ENCODE data around the gene TPRKB.

TPRKB gene

DNA sequence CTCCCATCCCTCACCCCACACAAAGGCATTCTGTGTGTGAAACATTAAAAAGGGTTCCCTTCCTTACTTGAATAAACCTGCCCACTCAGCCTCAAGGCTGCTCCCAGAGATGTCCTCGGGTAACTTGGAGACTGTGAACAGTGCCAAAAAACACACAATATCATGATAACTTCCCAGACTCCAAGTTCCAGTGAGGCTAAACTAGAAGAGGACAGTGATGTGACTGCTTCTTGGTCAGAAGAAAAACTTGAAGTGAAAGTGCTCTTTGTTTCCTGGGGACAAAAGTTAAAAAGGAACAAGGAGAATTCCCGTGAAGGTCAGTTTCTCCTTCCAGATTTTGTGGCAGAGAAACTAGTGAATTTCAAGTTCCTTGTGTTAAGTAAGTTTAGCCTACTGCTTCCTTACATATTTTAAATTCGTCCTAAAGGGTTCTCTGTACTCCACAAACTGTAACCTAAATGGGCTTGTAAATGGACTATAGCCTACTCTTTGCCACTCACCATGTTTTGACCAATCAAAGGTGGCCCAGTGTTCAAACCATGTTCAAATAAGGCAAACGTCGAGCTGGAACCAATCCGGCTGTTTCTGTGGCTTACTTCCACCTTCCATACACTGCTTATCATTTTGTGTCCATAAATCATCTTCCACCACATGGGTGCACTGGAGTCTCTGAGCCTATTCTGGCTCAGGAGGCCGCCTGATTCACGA is 20.4 kb downstream of the TPRKB start:
- TF ChIP-seq, protein P1, sequence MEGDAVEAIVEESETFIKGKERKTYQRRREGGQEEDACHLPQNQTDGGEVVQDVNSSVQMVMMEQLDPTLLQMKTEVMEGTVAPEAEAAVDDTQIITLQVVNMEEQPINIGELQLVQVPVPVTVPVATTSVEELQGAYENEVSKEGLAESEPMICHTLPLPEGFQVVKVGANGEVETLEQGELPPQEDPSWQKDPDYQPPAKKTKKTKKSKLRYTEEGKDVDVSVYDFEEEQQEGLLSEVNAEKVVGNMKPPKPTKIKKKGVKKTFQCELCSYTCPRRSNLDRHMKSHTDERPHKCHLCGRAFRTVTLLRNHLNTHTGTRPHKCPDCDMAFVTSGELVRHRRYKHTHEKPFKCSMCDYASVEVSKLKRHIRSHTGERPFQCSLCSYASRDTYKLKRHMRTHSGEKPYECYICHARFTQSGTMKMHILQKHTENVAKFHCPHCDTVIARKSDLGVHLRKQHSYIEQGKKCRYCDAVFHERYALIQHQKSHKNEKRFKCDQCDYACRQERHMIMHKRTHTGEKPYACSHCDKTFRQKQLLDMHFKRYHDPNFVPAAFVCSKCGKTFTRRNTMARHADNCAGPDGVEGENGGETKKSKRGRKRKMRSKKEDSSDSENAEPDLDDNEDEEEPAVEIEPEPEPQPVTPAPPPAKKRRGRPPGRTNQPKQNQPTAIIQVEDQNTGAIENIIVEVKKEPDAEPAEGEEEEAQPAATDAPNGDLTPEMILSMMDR (IDR thresholded peaks at IDR 0.05; ENCODE audit: unreplicated experiment in 3 of 3) = no peak
- Mint-ChIP-seq H3K9me3 (peaks cover 16% of the 10 kb centered on the region), H3K36me3 (ENCODE audit: low read depth) (peaks cover 16% of the 10 kb centered on the region), H3K27me3 (ENCODE audit: low read depth) (peaks cover 21% of the 10 kb centered on the region), H3K27ac (peak overlapping the region in 1 of 3 experiments; percentile 17), H3K4me3 (no peak overlapping the region), H3K4me1 (no peaks in the 10 kb centered on the region)

DNA sequence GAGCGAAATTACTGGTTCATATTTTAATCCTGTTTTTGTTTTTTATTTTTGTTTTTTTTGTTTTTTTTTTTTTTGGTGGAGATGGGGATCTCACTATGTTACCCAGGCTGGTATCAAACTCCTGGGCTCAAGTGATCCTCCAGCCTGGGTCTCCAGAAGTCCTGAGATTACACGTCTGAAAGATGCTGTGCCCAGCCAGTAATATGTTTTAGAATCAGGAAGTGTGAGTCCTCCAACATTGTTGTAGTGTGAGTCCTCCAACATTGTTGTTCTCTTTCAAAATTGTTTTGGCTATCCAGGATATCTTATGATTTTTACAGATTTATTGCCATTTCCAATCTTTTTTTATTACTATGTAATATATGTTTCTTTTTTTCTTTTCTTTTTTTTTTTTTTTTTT is 23.1 kb downstream of the TPRKB start:
- no peak overlapping the region for H3K4me3 Mint-ChIP-seq
- H3K4me1 Mint-ChIP-seq = no peaks in the 10 kb centered on the region
- peaks cover 7% of the 10 kb centered on the region for H3K9me3 Mint-ChIP-seq
- H3K27ac Mint-ChIP-seq = no peak overlapping the region
- peaks cover 6% of the 10 kb centered on the region for H3K36me3 Mint-ChIP-seq (ENCODE audit: low read depth)
- TF ChIP-seq, protein P1 (IDR thresholded peaks at IDR 0.05; ENCODE audit: unreplicated experiment in 3 of 3) = no peak
- H3K27me3 Mint-ChIP-seq (ENCODE audit: low read depth) = peaks cover 35% of the 10 kb centered on the region

DNA sequence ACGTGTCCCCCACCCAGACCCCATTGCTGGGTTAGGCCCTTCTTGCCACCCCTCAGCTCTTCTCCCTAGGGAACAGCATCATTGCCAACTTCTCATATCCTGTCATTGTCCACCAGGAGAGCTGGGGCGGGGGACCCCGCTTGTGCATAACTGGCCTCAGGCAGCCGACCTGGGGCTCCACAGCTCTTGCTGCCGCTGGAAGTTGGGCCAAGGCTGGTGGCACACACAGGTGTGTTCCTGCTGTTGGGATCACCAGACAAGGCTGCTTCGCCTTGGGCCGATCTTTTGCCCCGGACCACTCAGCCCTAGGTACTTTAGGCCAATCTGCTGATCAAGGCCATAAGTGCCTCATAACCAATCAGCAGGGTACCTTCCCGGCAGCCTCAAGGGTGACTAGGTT is 28.6 kb downstream of the TPRKB start:
- no peak overlapping the region for H3K4me3 Mint-ChIP-seq
- TF ChIP-seq, protein P1 (IDR thresholded peaks at IDR 0.05; ENCODE audit: unreplicated experiment in 3 of 3) = no peak
- no peaks in the 10 kb centered on the region for H3K9me3 Mint-ChIP-seq
- H3K4me1 Mint-ChIP-seq = no peaks in the 10 kb centered on the region
- no peaks in the 10 kb centered on the region for H3K36me3 Mint-ChIP-seq (ENCODE audit: low read depth)
- H3K27ac Mint-ChIP-seq = no peak overlapping the region
- peaks cover 27% of the 10 kb centered on the region for H3K27me3 Mint-ChIP-seq (ENCODE audit: low read depth)

DNA sequence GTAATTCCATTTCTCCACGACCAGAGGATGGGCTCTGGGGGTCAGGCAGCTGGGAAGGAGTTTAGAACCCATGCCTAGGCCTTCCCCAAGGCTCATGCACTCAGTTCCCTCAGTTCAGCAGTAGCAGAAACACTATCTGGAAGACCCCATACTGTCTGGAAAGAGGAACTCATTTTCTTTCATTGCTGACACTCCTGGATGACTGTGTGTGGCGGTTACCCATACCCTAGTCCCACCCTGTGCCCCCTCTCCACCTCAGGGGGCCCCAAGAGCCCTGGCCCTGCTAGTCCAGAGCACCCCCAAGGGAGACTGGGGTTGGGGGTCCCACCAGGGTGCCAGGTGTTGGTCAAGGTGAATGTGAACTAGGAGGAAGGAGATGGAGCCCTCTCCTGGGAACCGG is 29.5 kb downstream of the TPRKB start:
- Mint-ChIP-seq H3K27ac (no peak overlapping the region), H3K9me3 (no peaks in the 10 kb centered on the region)

DNA sequence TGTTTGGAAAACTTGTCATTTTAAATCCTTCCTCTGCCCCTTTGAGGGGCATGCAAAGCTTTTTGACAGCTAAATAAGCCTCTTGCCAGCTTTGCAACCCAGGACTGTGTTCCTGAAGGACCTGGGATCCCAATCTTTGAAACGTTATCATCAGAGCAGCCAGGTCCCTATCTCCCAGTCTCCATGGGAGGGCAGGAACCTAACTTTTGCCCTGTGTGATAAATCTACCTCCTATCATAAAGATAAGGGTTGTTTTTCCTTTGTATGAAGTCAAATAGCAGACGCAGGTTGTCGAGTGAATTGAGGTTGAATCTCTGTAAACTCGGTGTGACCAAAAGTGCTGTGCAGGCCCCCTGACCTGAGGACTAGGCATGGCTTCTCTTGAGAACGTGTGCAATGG is 30.1 kb downstream of the TPRKB start:
- Mint-ChIP-seq H3K36me3 (ENCODE audit: low read depth) (no peaks in the 10 kb centered on the region), H3K9me3 (no peaks in the 10 kb centered on the region)
- TF ChIP-seq, protein P1 (IDR thresholded peaks at IDR 0.05; ENCODE audit: unreplicated experiment in 3 of 3) = no peak

More for the DNA sequence above, 29.5 kb downstream of the TPRKB start:
- TF ChIP-seq, protein P1 (IDR thresholded peaks at IDR 0.05; ENCODE audit: unreplicated experiment in 3 of 3) = no peak
- no peaks in the 10 kb centered on the region for H3K36me3 Mint-ChIP-seq (ENCODE audit: low read depth)
- H3K4me1 Mint-ChIP-seq = no peaks in the 10 kb centered on the region
- no peak overlapping the region for H3K4me3 Mint-ChIP-seq
- H3K27me3 Mint-ChIP-seq (ENCODE audit: low read depth) = peaks cover 30% of the 10 kb centered on the region

DNA sequence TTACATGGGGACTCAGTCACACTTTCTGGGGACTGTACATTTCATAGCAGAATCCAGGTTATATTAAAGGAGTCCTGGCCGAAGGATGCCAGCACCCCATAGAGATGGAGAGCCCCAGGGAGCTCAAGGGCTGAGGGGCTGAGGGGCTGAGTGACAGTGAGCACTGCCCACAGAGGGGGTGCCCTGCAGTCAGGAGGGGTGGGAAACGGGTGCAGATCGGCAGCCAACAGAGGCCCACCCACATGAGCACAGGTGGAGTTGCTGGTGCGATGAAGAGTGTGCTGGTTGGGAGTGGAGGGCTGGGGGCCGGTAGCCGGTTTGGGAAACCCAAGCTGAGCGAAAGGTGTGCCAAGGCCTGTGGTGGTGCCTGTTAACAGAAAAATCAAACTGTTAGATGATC is 32.1 kb downstream of the TPRKB start:
- no peak overlapping the region for H3K27ac Mint-ChIP-seq
- TF ChIP-seq, protein P1 (IDR thresholded peaks at IDR 0.05; ENCODE audit: unreplicated experiment in 3 of 3) = no peak
- H3K9me3 Mint-ChIP-seq = no peaks in the 10 kb centered on the region
- no peak overlapping the region for H3K4me3 Mint-ChIP-seq
- H3K36me3 Mint-ChIP-seq (ENCODE audit: low read depth) = no peaks in the 10 kb centered on the region
- H3K27me3 Mint-ChIP-seq (ENCODE audit: low read depth) = peaks cover 20% of the 10 kb centered on the region
- H3K4me1 Mint-ChIP-seq = no peaks in the 10 kb centered on the region

More for the DNA sequence above, 30.1 kb downstream of the TPRKB start:
- H3K4me3 Mint-ChIP-seq = no peak overlapping the region
- peaks cover 34% of the 10 kb centered on the region for H3K27me3 Mint-ChIP-seq (ENCODE audit: low read depth)
- H3K27ac Mint-ChIP-seq = no peak overlapping the region
- no peaks in the 10 kb centered on the region for H3K4me1 Mint-ChIP-seq
